PC-9 (cell line): ENCODE data around the gene SESN3.

ENCODE experiments used
- EZH2 ChIP-seq: fragments of 200-600 bp; sonication (generic); IDR thresholded peaks from 2 replicates; pipeline ENCODE4 v1.8.0; 2017; ENCODE audit warnings: antibody characterized with exemption, low read depth
- TF ChIP-seq, protein P1 (sequence below): fragments of 200-600 bp; sonication (generic); conservative IDR thresholded peaks from 2 replicates; pipeline ENCODE4 v1.6.1; 2017; ENCODE audit warnings: mixed run types, antibody characterized with exemption, mild to moderate bottlenecking, moderate library complexity

DNA sequence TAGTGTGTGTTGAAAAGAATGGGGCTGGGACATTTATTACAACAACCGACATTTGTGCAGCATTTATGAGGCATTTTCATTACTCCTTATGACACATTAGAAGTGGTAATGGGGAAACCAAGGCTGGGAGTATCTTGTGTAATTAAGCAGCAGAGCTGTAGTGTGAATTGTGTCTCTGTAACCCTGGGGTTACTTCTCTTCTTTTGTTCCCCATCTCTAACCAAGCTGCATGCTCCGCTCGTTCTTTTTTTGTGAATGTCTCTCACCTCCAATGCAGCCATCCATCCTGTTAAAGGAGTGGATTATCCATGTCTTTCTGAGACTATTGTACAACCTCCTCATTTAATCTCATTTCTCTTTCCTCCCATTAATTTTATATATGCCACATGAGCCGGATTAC, 75.6 kb downstream of the SESN3 start:
- TF ChIP-seq, protein P1, sequence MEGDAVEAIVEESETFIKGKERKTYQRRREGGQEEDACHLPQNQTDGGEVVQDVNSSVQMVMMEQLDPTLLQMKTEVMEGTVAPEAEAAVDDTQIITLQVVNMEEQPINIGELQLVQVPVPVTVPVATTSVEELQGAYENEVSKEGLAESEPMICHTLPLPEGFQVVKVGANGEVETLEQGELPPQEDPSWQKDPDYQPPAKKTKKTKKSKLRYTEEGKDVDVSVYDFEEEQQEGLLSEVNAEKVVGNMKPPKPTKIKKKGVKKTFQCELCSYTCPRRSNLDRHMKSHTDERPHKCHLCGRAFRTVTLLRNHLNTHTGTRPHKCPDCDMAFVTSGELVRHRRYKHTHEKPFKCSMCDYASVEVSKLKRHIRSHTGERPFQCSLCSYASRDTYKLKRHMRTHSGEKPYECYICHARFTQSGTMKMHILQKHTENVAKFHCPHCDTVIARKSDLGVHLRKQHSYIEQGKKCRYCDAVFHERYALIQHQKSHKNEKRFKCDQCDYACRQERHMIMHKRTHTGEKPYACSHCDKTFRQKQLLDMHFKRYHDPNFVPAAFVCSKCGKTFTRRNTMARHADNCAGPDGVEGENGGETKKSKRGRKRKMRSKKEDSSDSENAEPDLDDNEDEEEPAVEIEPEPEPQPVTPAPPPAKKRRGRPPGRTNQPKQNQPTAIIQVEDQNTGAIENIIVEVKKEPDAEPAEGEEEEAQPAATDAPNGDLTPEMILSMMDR, result no peak
- TF ChIP-seq EZH2, result no peak
